ENCODE measurements around the gene IFT20.
A peak's percentile ranks its signal among the peaks of the same experiment; 100 is the strongest.
"Not testable (repeated sequence)": the region's sequence is repeated elsewhere in the genome, so short reads cannot be mapped to it uniquely, and the experiment has no call there.

The IFT20 gene

DNA sequence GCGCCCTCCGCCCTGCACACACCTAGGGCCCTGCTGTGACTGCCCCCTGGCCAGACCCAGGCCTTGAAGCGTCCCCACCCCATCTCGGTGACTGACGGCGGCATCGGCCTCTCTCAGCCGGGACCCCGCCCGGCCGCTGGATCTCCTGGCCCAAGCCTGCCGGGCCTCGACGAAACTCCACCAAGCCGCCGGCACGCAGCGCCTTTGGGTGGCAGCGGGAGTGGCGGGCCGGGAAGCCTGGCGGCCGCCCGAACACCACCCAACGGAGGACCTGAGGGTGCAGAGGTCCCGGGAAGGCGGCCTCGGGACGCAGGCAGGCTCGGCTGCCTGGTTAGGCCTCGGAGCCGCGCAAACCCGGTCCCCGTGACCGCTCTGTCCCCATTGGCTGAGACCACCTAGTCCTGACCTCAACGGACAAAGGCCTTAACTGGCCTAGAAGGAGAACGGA, 28.3 kb downstream of the IFT20 start:
- no peak for DNase-seq

DNA sequence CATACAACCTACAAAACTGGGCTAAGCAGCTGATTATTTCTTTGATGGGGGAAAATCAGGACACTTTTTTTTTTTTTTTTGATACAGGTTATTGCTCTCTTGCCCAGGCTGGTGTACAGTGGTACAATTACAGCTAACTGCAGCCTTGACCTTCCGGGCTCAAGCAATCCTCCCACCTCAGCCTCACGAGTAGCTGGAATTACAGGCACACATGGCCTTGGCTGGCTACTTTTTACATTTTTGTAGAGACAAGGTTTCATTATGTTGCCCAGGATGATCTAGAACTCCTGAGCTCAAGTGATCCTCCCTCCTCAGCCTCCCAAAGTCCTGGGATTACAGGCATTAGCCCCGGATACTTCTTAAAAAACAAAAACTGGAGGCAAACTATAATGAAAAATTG, 36.8 kb downstream of the IFT20 start:
- no peak for DNase-seq

DNA sequence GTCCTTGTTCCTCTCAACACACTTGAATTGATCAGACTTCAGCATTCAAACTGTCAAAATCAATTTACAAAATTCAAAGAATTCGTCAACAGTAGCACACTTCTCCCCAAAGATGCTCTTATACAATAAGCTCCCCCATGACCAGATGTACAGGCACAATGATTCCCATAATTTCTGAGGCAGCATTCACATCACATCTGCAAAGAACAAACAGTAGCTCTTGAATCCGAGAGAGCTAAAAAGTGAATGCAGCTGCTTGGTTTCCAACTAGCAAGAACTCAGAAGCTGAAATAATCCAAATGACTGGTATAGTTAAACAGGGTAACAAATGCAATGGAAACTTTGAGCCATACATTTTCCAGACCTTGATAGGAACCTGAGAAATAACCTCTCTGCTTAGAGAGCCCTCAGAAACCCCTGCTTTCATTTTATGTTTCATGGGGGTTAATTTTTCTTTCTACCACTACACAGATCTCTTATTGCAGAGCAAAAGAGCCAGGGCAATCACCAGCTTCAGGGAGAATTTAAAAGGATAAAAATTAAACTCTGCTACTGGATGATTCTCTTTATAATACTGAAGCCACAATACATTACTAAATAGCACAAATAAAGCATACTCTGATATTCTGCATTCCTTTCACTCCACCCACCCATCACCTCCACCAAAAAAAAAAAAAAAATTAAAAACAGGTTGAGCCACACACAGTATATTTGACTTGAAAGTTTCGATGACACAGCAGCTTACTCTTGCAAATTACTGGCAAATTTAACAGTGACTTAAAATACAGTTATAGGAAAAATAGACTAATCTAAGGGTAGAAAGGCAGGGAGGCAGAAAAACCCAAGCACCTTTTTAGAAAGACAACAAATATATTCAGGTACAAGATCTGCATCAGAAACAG, 39.3 kb downstream of the IFT20 start:
- peak in 1 of 2 donors; percentile 6 for DNase-seq

DNA sequence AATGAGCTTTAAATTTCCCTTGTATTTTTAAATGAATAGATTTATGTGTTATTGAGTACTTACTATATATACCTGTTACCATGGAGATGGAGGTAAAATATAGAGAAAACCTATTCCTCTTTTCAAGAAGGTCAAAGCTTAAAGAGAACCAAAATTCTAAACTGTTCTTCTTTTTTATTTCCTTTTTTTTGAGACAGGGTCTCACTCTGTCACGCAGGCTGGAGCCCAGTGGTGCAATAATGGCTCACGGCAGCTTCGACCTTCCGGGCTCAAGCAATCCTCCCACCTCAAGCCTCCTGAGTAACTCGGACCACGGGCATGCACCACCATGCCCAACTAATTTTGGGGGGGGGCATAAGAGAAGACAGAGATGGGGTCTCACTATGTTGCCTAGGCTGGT, 41.3 kb downstream of the IFT20 start:
- DNase-seq, result no peak

DNA sequence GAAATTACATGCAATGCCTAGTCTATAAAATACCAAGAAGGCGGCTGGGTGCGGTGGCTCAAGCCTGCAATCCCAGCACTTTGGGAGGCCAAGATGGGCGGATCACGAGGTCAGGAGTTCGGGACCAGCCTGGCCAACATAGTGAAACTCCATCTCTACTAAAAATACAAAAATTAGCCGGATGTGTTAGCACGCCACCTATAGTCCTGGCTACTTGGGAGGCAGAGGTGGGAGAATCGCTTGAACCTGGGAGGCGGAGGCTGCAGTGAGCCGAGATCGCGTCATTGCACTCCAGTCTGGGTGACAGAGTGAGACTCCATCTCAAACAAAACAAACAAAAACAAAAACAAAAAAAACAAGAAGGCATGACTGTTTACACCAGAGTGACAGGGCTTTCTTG, 42.4 kb downstream of the IFT20 start:
- DNase-seq, result not testable (repeated sequence)

DNA sequence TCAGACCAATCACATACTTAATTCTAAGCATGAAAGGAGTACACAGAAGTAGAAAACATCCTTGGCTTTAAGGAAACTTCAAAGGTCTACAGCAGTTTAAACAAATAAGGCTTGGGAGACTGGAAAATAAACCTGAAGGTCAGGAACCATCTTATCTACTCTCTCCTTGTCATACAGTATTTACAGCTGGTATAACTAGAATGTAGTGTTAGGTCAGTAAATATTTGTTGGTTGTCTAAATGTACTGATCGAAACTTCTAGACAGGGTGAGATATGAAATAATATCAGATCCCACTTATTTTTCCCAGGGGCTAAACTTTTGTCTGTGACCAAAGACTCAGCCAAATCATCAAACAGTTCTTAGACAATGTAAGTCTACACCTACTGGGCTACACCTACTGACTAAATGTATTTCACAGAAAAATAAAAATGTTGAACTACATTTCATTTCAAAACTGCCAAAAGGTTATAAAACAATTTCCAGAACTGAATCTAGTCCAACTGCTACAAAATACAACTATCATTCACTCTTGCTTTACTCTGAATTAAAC, 43.4 kb downstream of the IFT20 start:
- DNase-seq, result no peak

DNA sequence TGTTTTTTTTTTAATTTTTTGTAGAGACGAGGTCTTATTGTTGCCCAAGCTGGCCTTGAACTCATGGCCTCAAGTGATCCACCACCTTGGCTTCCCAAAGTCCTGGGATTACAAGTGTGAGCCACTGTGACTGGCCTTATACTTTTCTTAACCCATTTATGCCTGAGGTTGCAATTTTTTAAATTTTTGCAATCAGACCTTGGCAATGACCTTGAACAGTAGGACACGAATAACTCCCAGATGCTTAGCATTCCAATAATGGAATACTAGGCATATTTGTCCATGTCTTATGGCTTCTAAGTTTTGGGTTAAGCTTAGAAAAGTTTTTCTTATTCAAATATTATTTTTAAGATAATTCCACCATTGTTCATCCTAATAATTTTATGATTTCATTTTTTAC, 44.6 kb downstream of the IFT20 start:
- no peak for DNase-seq

DNA sequence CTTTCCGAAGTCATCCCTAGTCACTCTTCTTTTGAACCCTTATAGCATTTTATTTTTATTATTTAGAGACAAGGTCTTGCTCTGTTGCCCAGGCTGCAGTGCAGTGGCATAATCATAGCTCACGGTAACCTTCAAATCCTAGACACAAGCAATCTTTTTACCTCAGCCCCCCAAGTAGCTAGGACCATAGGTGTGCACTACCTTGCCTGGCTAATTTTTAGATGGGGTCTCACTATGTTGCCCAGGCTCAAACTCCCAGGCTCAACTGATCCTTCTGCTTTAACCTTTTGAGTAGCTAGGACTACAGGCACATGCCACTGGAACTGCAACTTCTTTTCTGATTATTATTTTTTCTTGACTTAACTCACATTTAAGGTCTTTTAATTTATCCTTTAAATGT, 49.3 kb downstream of the IFT20 start:
- DNase-seq, result no peak

DNA sequence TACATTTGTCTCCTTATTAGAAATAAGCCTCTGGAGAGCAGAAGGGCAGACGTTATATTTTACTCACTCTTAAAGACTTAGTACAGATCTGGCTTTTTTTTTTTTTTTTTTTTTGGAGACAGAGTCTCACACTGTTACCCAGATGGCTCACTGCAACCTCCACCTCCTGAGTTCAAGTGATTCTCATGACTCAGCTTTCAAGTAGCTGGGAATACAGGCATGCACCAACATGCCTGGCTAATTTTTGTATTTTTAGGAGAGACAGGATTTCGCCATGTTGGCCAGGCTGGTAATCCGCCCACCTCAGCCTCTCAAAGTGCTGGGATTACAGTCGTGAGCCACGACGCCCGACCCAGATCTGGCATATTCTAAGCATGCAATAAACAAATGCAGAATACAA, 52.7 kb downstream of the IFT20 start:
- DNase-seq, result no peak

DNA sequence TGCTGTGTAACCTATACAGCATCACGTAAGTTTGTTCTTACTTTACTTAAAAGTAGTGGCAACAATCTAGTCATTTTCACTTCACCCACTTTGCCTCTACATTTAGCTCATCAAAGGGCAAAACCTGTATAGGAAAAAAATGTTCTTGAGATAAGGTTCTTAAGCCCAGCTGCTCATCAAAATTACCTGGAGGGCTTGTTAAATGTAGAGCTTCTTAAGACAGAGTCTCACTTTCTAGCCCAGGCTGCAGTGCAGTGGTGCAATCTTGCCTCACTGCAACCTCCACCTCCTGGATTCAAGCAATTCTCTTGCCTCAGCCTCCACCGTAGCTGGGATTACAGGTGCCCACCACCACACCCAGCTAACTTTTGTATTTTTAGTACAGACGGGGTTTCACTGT, 54.4 kb downstream of the IFT20 start:
- DNase-seq, result no peak

DNA sequence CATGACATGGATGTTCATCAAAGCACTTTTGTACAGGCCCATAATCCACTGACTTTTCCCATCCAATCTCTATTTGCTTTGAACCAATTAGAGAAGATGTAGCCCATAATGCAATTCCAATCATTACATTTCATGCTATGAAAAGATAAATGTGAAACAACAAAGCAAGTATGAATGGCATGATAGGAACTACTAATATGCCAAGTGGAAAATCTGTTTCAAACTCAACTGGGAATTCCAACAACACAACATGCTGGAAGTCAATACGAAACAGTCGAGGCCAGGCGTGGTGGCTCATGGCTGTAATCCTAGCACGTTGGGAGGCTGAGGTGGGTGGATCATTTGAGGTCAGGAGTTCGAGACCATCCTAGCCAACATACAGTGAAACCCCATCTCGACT, 55.9 kb downstream of the IFT20 start:
- no peak for DNase-seq

Data from hippocampal formation (tissue), 2 donors.